ENCODE results near the gene HDAC9.
"Not testable (repeated sequence)": the region's sequence is repeated elsewhere in the genome, so short reads cannot be mapped to it uniquely, and the experiment has no call there.

Gene HDAC9

DNA sequence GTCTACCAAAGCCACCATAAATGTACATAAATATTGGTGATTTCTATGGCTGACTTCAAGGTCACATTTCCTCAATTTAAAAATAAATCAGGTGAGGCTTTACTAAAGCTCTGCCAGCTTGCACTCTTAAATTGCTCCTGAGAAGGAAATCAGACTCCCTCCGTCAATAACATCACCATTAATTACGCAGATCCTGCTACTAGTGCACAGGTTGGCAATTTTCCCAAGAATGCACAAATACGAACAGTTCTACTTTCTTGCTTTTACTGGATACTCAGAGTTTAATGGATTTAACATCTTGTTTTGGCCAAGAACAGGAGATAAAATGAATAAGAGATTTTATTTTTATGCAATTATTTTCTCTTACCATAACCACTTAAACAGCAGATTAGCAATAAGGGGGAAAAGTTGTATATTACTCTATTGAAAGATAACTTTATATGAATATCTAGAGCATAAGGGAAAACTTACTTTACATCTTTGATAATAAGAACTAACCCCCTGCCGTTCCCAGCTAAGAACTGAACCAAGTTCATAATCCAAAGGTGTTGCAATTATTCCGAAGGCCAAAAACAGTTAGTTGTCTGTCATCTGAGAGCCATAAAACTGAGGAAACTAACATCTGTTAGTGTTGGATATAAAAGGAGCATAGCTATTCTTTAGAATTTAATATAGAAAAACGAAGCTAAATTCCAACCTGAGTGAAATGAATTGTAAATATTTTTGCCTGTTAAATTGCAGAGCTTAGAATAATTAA, 481.3 kb downstream of the HDAC9 start:
- no peak for ATAC-seq (ENCODE audit: insufficient read depth, low read depth)
- Histone ChIP-seq H3K27ac (ENCODE audit: low read length) (no peak overlapping the region), H4K20me1 (ENCODE audit: insufficient read depth, low read length) (no peaks in the 10 kb centered on the region), H3K9ac (ENCODE audit: low read depth, low read length) (no peak overlapping the region), H3K4me1 (ENCODE audit: insufficient read depth, low read length) (no peaks in the 10 kb centered on the region), H3K4me2 (ENCODE audit: insufficient read depth, low read length) (no peak overlapping the region), H3K79me2 (ENCODE audit: insufficient read depth, low read length) (no peaks in the 10 kb centered on the region), H2AFZ (ENCODE audit: low read depth, low read length) (no peak overlapping the region), H3K27me3 (ENCODE audit: insufficient read depth, low read length, poor library complexity) (no peaks in the 10 kb centered on the region), H3K4me3 (ENCODE audit: low read depth in 1 of 2, low read length in 2 of 2) (no peak overlapping the region), H3K36me3 (ENCODE audit: insufficient read depth, low read length) (no peaks in the 10 kb centered on the region), H3K9me3 (ENCODE audit: insufficient read depth, low read length, severe bottlenecking) (no peaks in the 10 kb centered on the region)
- TF ChIP-seq EZH2 (IDR thresholded peaks at IDR 0.05; ENCODE audit: borderline replicate concordance, low read depth, low read length, severe bottlenecking): no peak
- TF ChIP-seq, protein P1, sequence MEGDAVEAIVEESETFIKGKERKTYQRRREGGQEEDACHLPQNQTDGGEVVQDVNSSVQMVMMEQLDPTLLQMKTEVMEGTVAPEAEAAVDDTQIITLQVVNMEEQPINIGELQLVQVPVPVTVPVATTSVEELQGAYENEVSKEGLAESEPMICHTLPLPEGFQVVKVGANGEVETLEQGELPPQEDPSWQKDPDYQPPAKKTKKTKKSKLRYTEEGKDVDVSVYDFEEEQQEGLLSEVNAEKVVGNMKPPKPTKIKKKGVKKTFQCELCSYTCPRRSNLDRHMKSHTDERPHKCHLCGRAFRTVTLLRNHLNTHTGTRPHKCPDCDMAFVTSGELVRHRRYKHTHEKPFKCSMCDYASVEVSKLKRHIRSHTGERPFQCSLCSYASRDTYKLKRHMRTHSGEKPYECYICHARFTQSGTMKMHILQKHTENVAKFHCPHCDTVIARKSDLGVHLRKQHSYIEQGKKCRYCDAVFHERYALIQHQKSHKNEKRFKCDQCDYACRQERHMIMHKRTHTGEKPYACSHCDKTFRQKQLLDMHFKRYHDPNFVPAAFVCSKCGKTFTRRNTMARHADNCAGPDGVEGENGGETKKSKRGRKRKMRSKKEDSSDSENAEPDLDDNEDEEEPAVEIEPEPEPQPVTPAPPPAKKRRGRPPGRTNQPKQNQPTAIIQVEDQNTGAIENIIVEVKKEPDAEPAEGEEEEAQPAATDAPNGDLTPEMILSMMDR (IDR thresholded peaks at IDR 0.05; ENCODE audit: borderline replicate concordance, extremely low read depth, low read length, poor library complexity, severe bottlenecking): no peak
- DNase-seq: no peak

- Histone ChIP-seq H4K20me1 (ENCODE audit: insufficient read depth, low read length) (no peaks in the 10 kb centered on the region), H3K79me2 (ENCODE audit: insufficient read depth, low read length) (no peaks in the 10 kb centered on the region), H3K9ac (ENCODE audit: low read depth, low read length) (no peak overlapping the region), H3K4me3 (ENCODE audit: low read depth in 1 of 2, low read length in 2 of 2) (no peak overlapping the region), H3K4me2 (ENCODE audit: insufficient read depth, low read length) (no peak overlapping the region), H3K4me1 (ENCODE audit: insufficient read depth, low read length) (no peaks in the 10 kb centered on the region), H3K27ac (ENCODE audit: low read length) (no peak overlapping the region), H3K27me3 (ENCODE audit: insufficient read depth, low read length, poor library complexity) (no peaks in the 10 kb centered on the region), H3K9me3 (ENCODE audit: insufficient read depth, low read length, severe bottlenecking) (no peaks in the 10 kb centered on the region), H2AFZ (ENCODE audit: low read depth, low read length) (no peak overlapping the region), H3K36me3 (ENCODE audit: insufficient read depth, low read length) (no peaks in the 10 kb centered on the region)
- DNase-seq (no peak), ATAC-seq (ENCODE audit: insufficient read depth, low read depth) (no peak)
- no peak for TF ChIP-seq EZH2 (IDR thresholded peaks at IDR 0.05; ENCODE audit: borderline replicate concordance, low read depth, low read length, severe bottlenecking)
- TF ChIP-seq, protein P1 (IDR thresholded peaks at IDR 0.05; ENCODE audit: borderline replicate concordance, extremely low read depth, low read length, poor library complexity, severe bottlenecking): no peak
Measured at GRCh38 chr7:18978108-18978495, 482.6 kb downstream of the HDAC9 start.

- not testable (repeated sequence) for H3K4me1 ChIP-seq (ENCODE audit: insufficient read depth, low read length); H3K79me2 ChIP-seq (ENCODE audit: insufficient read depth, low read length); ATAC-seq (ENCODE audit: insufficient read depth, low read depth); H2AFZ ChIP-seq (ENCODE audit: low read depth, low read length); H3K9me3 ChIP-seq (ENCODE audit: insufficient read depth, low read length, severe bottlenecking); DNase-seq; H3K9ac ChIP-seq (ENCODE audit: low read depth, low read length); H3K36me3 ChIP-seq (ENCODE audit: insufficient read depth, low read length); H3K27ac ChIP-seq (ENCODE audit: low read length); H4K20me1 ChIP-seq (ENCODE audit: insufficient read depth, low read length); H3K4me3 ChIP-seq (ENCODE audit: low read depth in 1 of 2, low read length in 2 of 2); H3K4me2 ChIP-seq (ENCODE audit: insufficient read depth, low read length); H3K27me3 ChIP-seq (ENCODE audit: insufficient read depth, low read length, poor library complexity)
Measured at GRCh38 chr7:18990700-18991099, 495.2 kb downstream of the HDAC9 start.

- Histone ChIP-seq H3K9ac (ENCODE audit: low read depth, low read length) (no peak overlapping the region), H3K4me3 (ENCODE audit: low read depth in 1 of 2, low read length in 2 of 2) (no peak overlapping the region)
Measured at GRCh38 chr7:18993933-18994668, 498.6 kb downstream of the HDAC9 start.

More at GRCh38 chr7:18993933-18994668, 498.6 kb downstream of the HDAC9 start:
- H3K4me2 ChIP-seq (ENCODE audit: insufficient read depth, low read length): no peak overlapping the region
- H4K20me1 ChIP-seq (ENCODE audit: insufficient read depth, low read length): no peaks in the 10 kb centered on the region
- DNase-seq (no peak), ATAC-seq (ENCODE audit: insufficient read depth, low read depth) (no peak)
- no peaks in the 10 kb centered on the region for H3K36me3 ChIP-seq (ENCODE audit: insufficient read depth, low read length)
- H3K27me3 ChIP-seq (ENCODE audit: insufficient read depth, low read length, poor library complexity): no peaks in the 10 kb centered on the region
- TF ChIP-seq, protein P1 (IDR thresholded peaks at IDR 0.05; ENCODE audit: borderline replicate concordance, extremely low read depth, low read length, poor library complexity, severe bottlenecking): no peak
- no peak for TF ChIP-seq EZH2 (IDR thresholded peaks at IDR 0.05; ENCODE audit: borderline replicate concordance, low read depth, low read length, severe bottlenecking)
- H3K79me2 ChIP-seq (ENCODE audit: insufficient read depth, low read length): no peaks in the 10 kb centered on the region
- H3K9me3 ChIP-seq (ENCODE audit: insufficient read depth, low read length, severe bottlenecking): no peaks in the 10 kb centered on the region
- no peak overlapping the region for H3K27ac ChIP-seq (ENCODE audit: low read length)
- H2AFZ ChIP-seq (ENCODE audit: low read depth, low read length): no peak overlapping the region
- no peaks in the 10 kb centered on the region for H3K4me1 ChIP-seq (ENCODE audit: insufficient read depth, low read length)

Measured in DND-41 (cell line).